Germinal center (tissue), 1 donor: ENCODE data around the gene OR51E1.

Source experiments
- DNase-seq: peaks from one replicate; pipeline ENCODE4 v3.0.0; 2012; ENCODE audit warnings: mixed read lengths, low spot score

Gene OR51E1

DNA sequence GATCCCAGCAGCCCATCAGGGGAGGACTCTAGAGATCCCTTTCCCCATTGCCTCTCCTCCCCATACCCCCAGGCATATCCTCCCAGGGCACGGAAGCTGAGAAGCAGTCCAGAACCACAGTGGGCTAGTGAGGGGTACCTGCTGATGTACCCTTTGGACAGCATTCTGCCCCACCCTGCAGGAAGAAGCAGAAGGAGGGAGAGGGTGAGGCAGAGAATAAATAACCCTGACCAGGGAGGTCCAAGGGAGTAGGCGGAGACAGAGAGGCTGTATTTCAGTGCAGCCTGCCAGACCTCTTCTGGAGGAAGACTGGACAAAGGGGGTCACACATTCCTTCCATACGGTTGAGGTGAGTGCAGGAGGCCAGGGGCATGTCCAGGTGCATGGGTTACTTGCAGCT, at the start of gene OR51E1:
Gene OR51E1, plus strand, starts transcription at position 301 of the 400 bp plus-strand sequence. CDS start 8,545 bp downstream, outside the sequence.
- DNase-seq, result no peak

DNA sequence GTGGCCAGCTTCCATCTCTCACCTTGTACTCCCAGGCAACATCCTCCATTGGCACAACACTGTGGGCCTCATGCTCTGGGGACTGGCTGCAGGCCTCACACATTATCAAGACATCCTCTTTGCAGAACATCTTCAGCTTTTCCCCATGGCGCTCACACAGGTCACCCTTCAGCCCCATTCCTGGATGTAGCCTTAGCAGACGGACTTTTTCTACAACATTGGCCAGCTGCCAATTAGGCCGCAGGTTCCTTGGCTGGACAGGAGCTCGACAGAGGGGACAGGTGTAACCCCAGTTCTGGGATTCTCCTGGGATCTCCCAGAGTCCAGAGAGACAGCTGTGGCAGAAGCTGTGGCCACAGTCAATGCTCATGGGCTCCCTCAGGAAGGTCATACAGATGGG, 38.7 kb upstream of the OR51E1 start:
- DNase-seq, result no peak

GRCh38 chr11:4606231-4607015, 37.4 kb upstream of the OR51E1 start:
- DNase-seq, result no peak

DNA sequence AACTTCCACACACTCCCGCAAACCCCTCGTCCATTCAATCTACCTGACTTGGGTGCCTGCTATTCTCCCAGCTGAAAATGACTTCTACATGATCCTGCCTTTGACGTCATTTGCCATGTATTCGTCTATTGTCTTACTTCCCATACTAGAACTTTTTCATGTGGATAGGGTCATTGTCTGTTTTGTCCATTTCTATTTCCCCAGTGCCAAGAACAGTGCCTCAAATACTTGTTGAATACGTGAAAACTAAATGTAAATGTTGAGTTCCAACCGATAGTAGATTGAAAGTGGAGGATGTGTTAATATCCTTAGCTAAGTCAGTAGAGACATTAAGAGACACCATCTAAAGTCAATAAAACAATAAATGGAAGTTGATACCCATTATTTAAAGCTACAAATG, 36.7 kb upstream of the OR51E1 start:
- no peak for DNase-seq

- DNase-seq, result peak; percentile 99
Measured at GRCh38 chr11:4607781-4608666, 35.8 kb upstream of the OR51E1 start, which contains the start of gene TRIM68. TRIM68 (minus strand) TSS chr11:4608231; CDS start chr11:4605504, 2,727 bp downstream.

- no peak for DNase-seq
Measured at GRCh38 chr11:4610258-4610935, 33.4 kb upstream of the OR51E1 start.

DNA sequence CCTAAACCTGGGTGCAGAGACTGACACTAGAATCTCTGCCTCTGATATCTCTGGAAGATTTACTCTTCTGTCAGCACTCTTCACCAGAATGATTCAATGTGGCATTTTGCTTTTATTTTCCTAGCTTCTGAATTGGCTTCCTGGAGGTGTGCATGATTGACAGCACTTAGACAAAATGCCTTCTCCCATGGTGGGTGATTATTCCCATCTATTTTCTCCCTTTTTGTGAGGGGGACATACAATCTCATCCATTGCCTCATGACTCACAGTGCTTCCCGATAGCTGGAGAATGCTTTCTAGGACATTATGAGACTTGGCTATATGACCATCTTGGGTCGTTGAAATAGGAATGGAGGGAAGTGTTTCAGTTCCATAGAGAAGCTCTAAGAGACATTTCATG, 31.8 kb upstream of the OR51E1 start:
- DNase-seq, result no peak

GRCh38 chr11:4615856-4616444, 27.8 kb upstream of the OR51E1 start:
- DNase-seq, result no peak

- no peak for DNase-seq
Measured at GRCh38 chr11:4619514-4619913, 24.3 kb upstream of the OR51E1 start.

- no peak for DNase-seq
Measured at GRCh38 chr11:4626207-4627099, 17.3 kb upstream of the OR51E1 start.

DNA sequence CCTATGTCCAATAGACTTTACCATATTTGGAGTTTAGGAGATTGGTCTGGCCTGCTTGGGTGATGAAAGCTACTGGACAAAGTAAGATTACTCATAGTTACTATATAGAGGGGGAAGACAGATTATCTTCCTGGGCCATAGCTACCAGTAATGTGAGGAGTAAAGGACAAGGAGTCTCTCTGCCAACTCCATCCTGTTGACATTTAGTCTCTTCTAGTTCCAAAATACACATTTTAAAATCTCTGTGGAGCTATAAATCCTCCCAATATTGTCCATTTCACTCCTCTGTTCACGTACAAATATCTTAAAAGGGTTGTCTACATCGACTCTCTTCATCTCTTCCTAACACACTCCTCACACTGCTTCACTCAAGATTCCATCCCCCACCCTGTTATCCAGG, 7.6 kb upstream of the OR51E1 start:
- no peak for DNase-seq

DNA sequence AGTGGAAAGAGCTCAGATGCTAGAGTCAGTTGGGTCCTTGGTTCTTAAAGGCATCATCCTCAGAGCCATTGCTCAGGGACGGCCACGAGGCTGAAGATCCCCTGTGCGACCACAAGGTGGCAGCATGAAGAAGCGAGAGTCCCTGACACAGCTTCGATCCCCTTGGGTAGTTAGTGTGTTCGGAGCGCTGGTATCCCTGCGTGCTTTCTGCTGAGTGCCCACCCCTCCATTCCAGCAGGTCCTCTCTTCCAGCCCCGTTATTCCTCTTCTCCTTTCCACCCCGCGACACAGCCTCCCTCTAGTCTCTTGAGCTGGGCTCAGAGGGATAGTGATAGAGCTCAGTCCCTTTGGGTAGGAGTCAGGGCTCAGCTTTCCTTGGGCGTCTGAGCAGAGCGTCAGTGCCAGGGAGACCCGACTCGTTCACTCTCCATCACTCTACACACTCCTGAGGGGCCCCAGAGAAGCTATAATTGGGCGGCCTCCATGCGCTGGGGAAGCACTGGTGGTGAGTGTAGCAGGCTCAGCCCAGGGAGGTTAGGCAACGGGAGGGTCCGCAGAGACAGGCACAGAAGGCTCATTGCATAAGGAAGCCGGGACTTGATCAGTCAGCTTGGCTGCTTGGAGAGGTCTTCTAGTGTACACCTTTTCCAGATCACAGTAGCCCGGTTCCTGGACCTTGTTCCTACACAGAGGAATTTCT, 6.7 kb upstream of the OR51E1 start, which contains the start of gene OR51D1:
Gene OR51D1, plus strand, starts transcription at position 516 of the 700 bp plus-strand sequence. CDS start 2,314 bp downstream, outside the sequence.
- peak; percentile 70 for DNase-seq

GRCh38 chr11:4637662-4638047, 6.1 kb upstream of the OR51E1 start:
- DNase-seq, result no peak

DNA sequence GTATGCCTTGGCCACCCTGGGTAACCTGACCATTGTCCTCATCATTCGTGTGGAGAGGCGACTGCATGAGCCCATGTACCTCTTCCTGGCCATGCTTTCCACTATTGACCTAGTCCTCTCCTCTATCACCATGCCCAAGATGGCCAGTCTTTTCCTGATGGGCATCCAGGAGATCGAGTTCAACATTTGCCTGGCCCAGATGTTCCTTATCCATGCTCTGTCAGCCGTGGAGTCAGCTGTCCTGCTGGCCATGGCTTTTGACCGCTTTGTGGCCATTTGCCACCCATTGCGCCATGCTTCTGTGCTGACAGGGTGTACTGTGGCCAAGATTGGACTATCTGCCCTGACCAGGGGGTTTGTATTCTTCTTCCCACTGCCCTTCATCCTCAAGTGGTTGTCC, 3.9 kb upstream of the OR51E1 start:
- no peak for DNase-seq

DNA sequence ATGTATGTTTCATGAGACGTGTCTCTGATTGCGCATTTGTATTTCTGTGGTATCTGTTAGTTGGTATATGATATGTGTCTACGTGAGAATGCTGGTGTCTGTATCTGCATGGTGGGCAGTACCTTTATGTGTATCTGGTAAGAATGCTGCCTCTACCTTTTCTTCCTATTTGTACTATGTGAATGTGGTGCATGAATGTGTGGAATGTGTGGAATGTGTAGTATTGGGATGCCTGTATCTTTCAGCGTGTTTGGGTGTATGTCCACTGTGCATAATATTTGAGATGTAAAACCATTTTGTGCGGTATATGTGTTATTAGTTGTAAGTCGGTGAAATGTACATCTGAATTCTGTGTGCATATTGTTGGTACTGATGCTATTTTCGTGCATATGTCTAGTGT, 2.3 kb upstream of the OR51E1 start:
- no peak for DNase-seq

GRCh38 chr11:4642043-4642442, 1.7 kb upstream of the OR51E1 start:
- no peak for DNase-seq

- DNase-seq, result no peak
Measured at GRCh38 chr11:4643076-4643475, 706 bp upstream of the OR51E1 start.

- no peak for DNase-seq
Measured at GRCh38 chr11:4644233-4644632, 451 bp downstream of the OR51E1 start.

DNA sequence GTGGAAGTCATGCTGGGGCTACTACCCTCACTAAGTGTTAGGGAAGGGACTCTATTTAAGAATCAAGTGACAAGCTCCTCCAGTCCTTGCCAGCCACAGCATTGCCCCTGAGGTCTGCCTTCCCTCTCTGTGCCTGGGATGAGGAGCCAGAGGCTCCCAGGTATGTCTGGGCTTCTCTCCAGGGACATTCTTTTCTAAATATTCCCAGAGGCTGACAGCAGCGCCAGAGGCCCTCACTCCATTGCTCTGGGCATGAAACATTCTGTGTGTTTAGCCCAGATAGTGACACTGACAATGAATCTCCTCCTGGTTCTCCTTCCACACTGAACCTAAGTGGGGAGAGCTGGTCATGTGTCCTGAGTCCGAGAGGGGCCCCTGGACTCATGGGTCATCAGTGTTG, 2.2 kb downstream of the OR51E1 start:
- no peak for DNase-seq

DNA sequence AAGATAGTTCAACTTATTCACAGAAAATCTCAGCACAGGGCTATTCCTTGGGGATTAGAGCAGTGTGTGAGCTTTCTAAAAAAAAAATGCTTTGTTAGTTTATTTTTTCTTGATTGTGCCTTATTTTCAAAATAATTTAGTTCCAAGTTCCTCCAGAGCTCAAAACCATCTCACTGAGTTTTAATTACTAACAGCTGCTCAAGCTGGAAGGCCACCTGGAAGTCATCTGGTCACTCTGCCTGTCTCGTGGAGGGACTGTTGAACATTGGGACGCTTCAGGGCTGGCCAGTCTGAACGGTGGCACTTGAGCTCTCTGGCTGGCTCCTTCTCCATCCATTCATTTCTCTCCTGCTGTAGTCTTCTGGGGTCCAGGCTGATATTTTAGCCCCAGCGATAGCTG, 4.0 kb downstream of the OR51E1 start:
- no peak for DNase-seq
